Subcutaneous abdominal adipose tissue (tissue), 5 donors: ENCODE measurements around the gene UBXN1.
"Not testable (repeated sequence)": the region's sequence is repeated elsewhere in the genome, so short reads cannot be mapped to it uniquely, and the experiment has no call there.

Experiments used
- H3K27ac ChIP-seq: one replicate; pipeline ENCODE4 v1.7.0; 2013; ENCODE audit warnings: low read depth, mild to moderate bottlenecking, inconsistent platforms, low read length, moderate library complexity
- H3K27me3 ChIP-seq, 5 donors: one replicate each; pipeline ENCODE4 v1.7.0; 2013; ENCODE audit warnings: low read length in 5 of 5, inconsistent platforms in 1 of 5; ENCODE audit not compliant: control insufficient read depth in 5 of 5, insufficient read depth in 4 of 5
- H3K36me3 ChIP-seq, 5 donors: one replicate each; pipeline ENCODE4 v1.7.0; 2013; ENCODE audit warnings: low read length in 5 of 5; ENCODE audit not compliant: control insufficient read depth in 5 of 5, insufficient read depth in 5 of 5
- H3K4me1 ChIP-seq, 5 donors: one replicate each; pipeline ENCODE4 v1.7.0; 2013; ENCODE audit warnings: low read length in 5 of 5, mild to moderate bottlenecking in 3 of 5, moderate library complexity in 1 of 5; ENCODE audit not compliant: control insufficient read depth in 5 of 5, insufficient read depth in 5 of 5
- H3K4me3 ChIP-seq, 5 donors: one replicate each; pipeline ENCODE4 v1.7.0; 2013; ENCODE audit warnings: low read length in 5 of 5, low read depth in 1 of 5
- H3K9ac ChIP-seq, 5 donors: one replicate each; pipeline ENCODE4 v1.7.0; 2013; ENCODE audit warnings: low read length in 5 of 5, mild to moderate bottlenecking in 4 of 5, moderate library complexity in 3 of 5
- H3K9me3 ChIP-seq, 5 donors: one replicate each; pipeline ENCODE4 v1.7.0; 2013; ENCODE audit warnings: low read length in 5 of 5; ENCODE audit not compliant: control insufficient read depth in 5 of 5
- donor health status: healthy.
- donor health status: healthy.
- donor health status: healthy.
- donor health status: healthy.
- donor health status: healthy.

The UBXN1 gene

GRCh38 chr11:62694455-62695167 is 15.7 kb upstream of the UBXN1 start:
- Histone ChIP-seq H3K27me3 (no peaks in the 10 kb centered on the region), H3K36me3 (peaks cover 0 to 42% (median 27%) of the 10 kb centered on the region in 5 donors), H3K27ac (peak overlapping the region; percentile 60), H3K9me3 (no peaks in the 10 kb centered on the region), H3K4me3 (no peak overlapping the region), H3K9ac (peak overlapping the region in 2 of 5 donors; percentile 14 to 66), H3K4me1 (peaks cover 7 to 19% (median 17%) of the 10 kb centered on the region in 5 donors)

- not testable (repeated sequence) for H3K27ac ChIP-seq, H3K27me3 ChIP-seq, H3K9ac ChIP-seq, H3K4me3 ChIP-seq, H3K9me3 ChIP-seq
- H3K36me3 ChIP-seq = peaks cover 0 to 42% (median 27%) of the 10 kb centered on the region in 5 donors
- H3K4me1 ChIP-seq = peaks cover 10 to 28% (median 25%) of the 10 kb centered on the region in 5 donors
Observed at GRCh38 chr11:62693624-62694023, 14.8 kb upstream of the UBXN1 start.

- peak within 1 kb of the TSS; percentile 50 to 80 (median 59) for H3K4me3 ChIP-seq
- peak within 1 kb of the TSS; percentile 1 to 62 (median 41) for H3K9ac ChIP-seq
- H3K9me3 ChIP-seq = no peaks in the 10 kb centered on the region
- peaks cover 0 to 38% (median 27%) of the 10 kb centered on the region in 5 donors for H3K36me3 ChIP-seq
- peaks cover 10 to 34% (median 29%) of the 10 kb centered on the region in 5 donors for H3K4me1 ChIP-seq
- no peaks in the 10 kb centered on the region for H3K27me3 ChIP-seq
- H3K27ac ChIP-seq = peak within 1 kb of the TSS; percentile 69
Observed at GRCh38 chr11:62689421-62690183, 10.7 kb upstream of the UBXN1 start, which contains the start of gene LRRN4CL. Gene LRRN4CL, minus strand, starts transcription at chr11:62689530. Its CDS starts 1,022 bp downstream, at chr11:62688508.

GRCh38 chr11:62688491-62688890 is 9.6 kb upstream of the UBXN1 start:
- H3K9ac ChIP-seq = peak overlapping the region in 3 of 5 donors; percentile 25 to 62 (median 45)
- peak overlapping the region; percentile 43 to 80 (median 59) for H3K4me3 ChIP-seq
- H3K4me1 ChIP-seq = peaks cover 8 to 29% (median 26%) of the 10 kb centered on the region in 5 donors
- H3K9me3 ChIP-seq = no peaks in the 10 kb centered on the region
- H3K27me3 ChIP-seq = no peaks in the 10 kb centered on the region
- peak overlapping the region; percentile 69 for H3K27ac ChIP-seq
- H3K36me3 ChIP-seq = peaks cover 0 to 37% (median 26%) of the 10 kb centered on the region in 5 donors

GRCh38 chr11:62687508-62688396 is 8.9 kb upstream of the UBXN1 start:
- H3K9ac ChIP-seq = peak overlapping the region in 2 of 5 donors; percentile 25 to 62
- H3K27ac ChIP-seq = peak overlapping the region; percentile 69
- peaks cover 0 to 29% (median 21%) of the 10 kb centered on the region in 5 donors for H3K36me3 ChIP-seq
- peak overlapping the region; percentile 43 to 80 (median 59) for H3K4me3 ChIP-seq
- no peaks in the 10 kb centered on the region for H3K9me3 ChIP-seq
- H3K27me3 ChIP-seq = no peaks in the 10 kb centered on the region
- peaks cover 8 to 29% (median 26%) of the 10 kb centered on the region in 5 donors for H3K4me1 ChIP-seq

GRCh38 chr11:62682518-62682917 is 3.6 kb upstream of the UBXN1 start:
- peaks cover 10 to 31% (median 20%) of the 10 kb centered on the region in 5 donors for H3K4me1 ChIP-seq
- no peak overlapping the region for H3K4me3 ChIP-seq
- H3K9ac ChIP-seq = no peak overlapping the region
- no peak overlapping the region for H3K27ac ChIP-seq
- peaks cover 0 to 5% (median 4%) of the 10 kb centered on the region in 5 donors for H3K36me3 ChIP-seq
- H3K27me3 ChIP-seq = no peaks in the 10 kb centered on the region
- H3K9me3 ChIP-seq = no peaks in the 10 kb centered on the region

- Histone ChIP-seq H3K9me3 (no peaks in the 10 kb centered on the region), H3K4me3 (no peak overlapping the region), H3K9ac (peak overlapping the region in 1 of 5 donors; percentile 16), H3K27me3 (no peaks in the 10 kb centered on the region), H3K27ac (peak overlapping the region; percentile 79), H3K4me1 (peaks cover 10 to 35% (median 23%) of the 10 kb centered on the region in 5 donors), H3K36me3 (peaks cover 9 to 20% (median 19%) of the 10 kb centered on the region in 5 donors)
Observed at GRCh38 chr11:62680825-62681240, 2.0 kb upstream of the UBXN1 start.

- Histone ChIP-seq H3K27me3 (no peaks in the 10 kb centered on the region), H3K27ac (peak overlapping the region; percentile 98), H3K9me3 (no peaks in the 10 kb centered on the region), H3K4me1 (peaks cover 10 to 37% (median 23%) of the 10 kb centered on the region in 5 donors), H3K36me3 (peaks cover 12 to 33% (median 22%) of the 10 kb centered on the region in 5 donors), H3K9ac (peak overlapping the region; percentile 91 to 98 (median 97)), H3K4me3 (peak overlapping the region; percentile 79 to 93 (median 86))
Observed at GRCh38 chr11:62678433-62678769, 472 bp downstream of the UBXN1 start.

- Histone ChIP-seq H3K27me3 (no peaks in the 10 kb centered on the region), H3K36me3 (peaks cover 12 to 38% (median 25%) of the 10 kb centered on the region in 5 donors), H3K9ac (peak overlapping the region; percentile 91 to 98 (median 97)), H3K4me3 (peak overlapping the region in 4 of 5 donors; percentile 79 to 93 (median 88)), H3K27ac (peak overlapping the region; percentile 98), H3K4me1 (peaks cover 10 to 44% (median 30%) of the 10 kb centered on the region in 5 donors), H3K9me3 (no peaks in the 10 kb centered on the region)
Observed at GRCh38 chr11:62677714-62678113, 1.2 kb downstream of the UBXN1 start.
